ENCODE results near the gene TAOK3.

Gene TAOK3

GRCh38 chr12:118297284-118297683 is 75.4 kb downstream of the TAOK3 start:
- no peak overlapping the region for H3K9ac ChIP-seq (ENCODE audit: low read depth, low read length, poor library complexity, severe bottlenecking)
- peaks cover 84% of the 10 kb centered on the region for H3K79me2 ChIP-seq (ENCODE audit: insufficient read depth, low read length)
- no peaks in the 10 kb centered on the region for H3K27me3 ChIP-seq (ENCODE audit: insufficient read depth, low read length, poor library complexity, severe bottlenecking)
- H3K4me2 ChIP-seq (ENCODE audit: low read depth, low read length, poor library complexity, severe bottlenecking): no peak overlapping the region
- no peaks in the 10 kb centered on the region for H3K9me2 ChIP-seq (replicated peaks; ENCODE audit: low read depth, low read length)
- peaks cover 13% of the 10 kb centered on the region for H4K20me1 ChIP-seq (ENCODE audit: insufficient read depth, low read length, poor library complexity, severe bottlenecking)
- H3F3A ChIP-seq (ENCODE audit: low read depth): no peaks in the 10 kb centered on the region
- no peaks in the 10 kb centered on the region for H3K9me3 ChIP-seq (ENCODE audit: insufficient read depth, low read depth, low read length)
- H3K4me1 ChIP-seq (ENCODE audit: insufficient read depth, low read length, poor library complexity, severe bottlenecking): peaks cover 21% of the 10 kb centered on the region
- no peak overlapping the region for H2AFZ ChIP-seq (ENCODE audit: low read length)
- no peak overlapping the region for H3K4me3 ChIP-seq (ENCODE audit: low read length, poor library complexity, severe bottlenecking)
- TF ChIP-seq, protein P1, sequence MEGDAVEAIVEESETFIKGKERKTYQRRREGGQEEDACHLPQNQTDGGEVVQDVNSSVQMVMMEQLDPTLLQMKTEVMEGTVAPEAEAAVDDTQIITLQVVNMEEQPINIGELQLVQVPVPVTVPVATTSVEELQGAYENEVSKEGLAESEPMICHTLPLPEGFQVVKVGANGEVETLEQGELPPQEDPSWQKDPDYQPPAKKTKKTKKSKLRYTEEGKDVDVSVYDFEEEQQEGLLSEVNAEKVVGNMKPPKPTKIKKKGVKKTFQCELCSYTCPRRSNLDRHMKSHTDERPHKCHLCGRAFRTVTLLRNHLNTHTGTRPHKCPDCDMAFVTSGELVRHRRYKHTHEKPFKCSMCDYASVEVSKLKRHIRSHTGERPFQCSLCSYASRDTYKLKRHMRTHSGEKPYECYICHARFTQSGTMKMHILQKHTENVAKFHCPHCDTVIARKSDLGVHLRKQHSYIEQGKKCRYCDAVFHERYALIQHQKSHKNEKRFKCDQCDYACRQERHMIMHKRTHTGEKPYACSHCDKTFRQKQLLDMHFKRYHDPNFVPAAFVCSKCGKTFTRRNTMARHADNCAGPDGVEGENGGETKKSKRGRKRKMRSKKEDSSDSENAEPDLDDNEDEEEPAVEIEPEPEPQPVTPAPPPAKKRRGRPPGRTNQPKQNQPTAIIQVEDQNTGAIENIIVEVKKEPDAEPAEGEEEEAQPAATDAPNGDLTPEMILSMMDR (conservative IDR thresholded peaks at IDR 0.05; ENCODE audit: low read length): no peak
- TF ChIP-seq EZH2phosphoT487 (IDR thresholded peaks at IDR 0.05; ENCODE audit: borderline replicate concordance): no peak
- H3K36me3 ChIP-seq (ENCODE audit: insufficient read depth, low read length): peaks cover 38% of the 10 kb centered on the region

DNA sequence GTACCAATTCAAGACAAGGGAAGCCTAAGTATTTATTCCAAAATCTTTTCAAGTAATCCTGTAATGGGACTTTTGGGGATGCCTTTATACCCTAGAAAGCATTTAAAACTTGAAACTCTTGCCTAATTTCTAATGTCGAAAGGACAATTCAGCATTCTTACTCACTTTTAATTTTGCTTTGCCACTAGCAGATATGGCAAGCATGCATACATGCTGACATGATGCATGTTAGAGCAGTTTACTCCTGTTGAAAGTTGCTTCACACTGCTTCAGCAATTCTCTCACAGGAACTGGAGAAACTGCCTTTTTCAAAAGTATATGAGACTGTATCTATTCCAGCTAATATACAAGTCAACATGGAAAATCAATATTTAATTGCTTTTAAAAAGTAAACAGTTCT is 79.9 kb downstream of the TAOK3 start:
- no peak overlapping the region for H3K4me2 ChIP-seq (ENCODE audit: low read depth, low read length, poor library complexity, severe bottlenecking)
- H3K79me2 ChIP-seq (ENCODE audit: insufficient read depth, low read length): peaks cover 65% of the 10 kb centered on the region
- no peaks in the 10 kb centered on the region for H3F3A ChIP-seq (ENCODE audit: low read depth)
- no peaks in the 10 kb centered on the region for H3K9me3 ChIP-seq (ENCODE audit: insufficient read depth, low read depth, low read length)
- no peak overlapping the region for H3K4me3 ChIP-seq (ENCODE audit: low read length, poor library complexity, severe bottlenecking)
- no peaks in the 10 kb centered on the region for H3K27me3 ChIP-seq (ENCODE audit: insufficient read depth, low read length, poor library complexity, severe bottlenecking)
- H2AFZ ChIP-seq (ENCODE audit: low read length): no peak overlapping the region
- no peak overlapping the region for H3K9ac ChIP-seq (ENCODE audit: low read depth, low read length, poor library complexity, severe bottlenecking)
- no peak for TF ChIP-seq EZH2phosphoT487 (IDR thresholded peaks at IDR 0.05; ENCODE audit: borderline replicate concordance)
- TF ChIP-seq, protein P1 (conservative IDR thresholded peaks at IDR 0.05; ENCODE audit: low read length): no peak
- peaks cover 6% of the 10 kb centered on the region for H3K4me1 ChIP-seq (ENCODE audit: insufficient read depth, low read length, poor library complexity, severe bottlenecking)
- H4K20me1 ChIP-seq (ENCODE audit: insufficient read depth, low read length, poor library complexity, severe bottlenecking): peaks cover 22% of the 10 kb centered on the region
- H3K9me2 ChIP-seq (replicated peaks; ENCODE audit: low read depth, low read length): no peaks in the 10 kb centered on the region
- H3K36me3 ChIP-seq (ENCODE audit: insufficient read depth, low read length): peaks cover 39% of the 10 kb centered on the region; the same call in 1 of the 2 replicates

- Histone ChIP-seq H3K4me2 (ENCODE audit: low read depth, low read length, poor library complexity, severe bottlenecking) (no peak overlapping the region), H3F3A (ENCODE audit: low read depth) (no peaks in the 10 kb centered on the region), H3K79me2 (ENCODE audit: insufficient read depth, low read length) (peaks cover 64% of the 10 kb centered on the region), H2AFZ (ENCODE audit: low read length) (no peak overlapping the region), H3K4me1 (ENCODE audit: insufficient read depth, low read length, poor library complexity, severe bottlenecking) (peaks cover 6% of the 10 kb centered on the region), H3K4me3 (ENCODE audit: low read length, poor library complexity, severe bottlenecking) (no peak overlapping the region), H4K20me1 (ENCODE audit: insufficient read depth, low read length, poor library complexity, severe bottlenecking) (peaks cover 17% of the 10 kb centered on the region), H3K36me3 (ENCODE audit: insufficient read depth, low read length) (peaks cover 20% of the 10 kb centered on the region; the same call in 1 of the 2 replicates), H3K9me2 (replicated peaks; ENCODE audit: low read depth, low read length) (no peaks in the 10 kb centered on the region), H3K9me3 (ENCODE audit: insufficient read depth, low read depth, low read length) (no peaks in the 10 kb centered on the region), H3K27me3 (ENCODE audit: insufficient read depth, low read length, poor library complexity, severe bottlenecking) (no peaks in the 10 kb centered on the region), H3K9ac (ENCODE audit: low read depth, low read length, poor library complexity, severe bottlenecking) (no peak overlapping the region)
- TF ChIP-seq, protein P1 (conservative IDR thresholded peaks at IDR 0.05; ENCODE audit: low read length): no peak
- no peak for TF ChIP-seq EZH2phosphoT487 (IDR thresholded peaks at IDR 0.05; ENCODE audit: borderline replicate concordance)
Measured at GRCh38 chr12:118290130-118290529, 82.6 kb downstream of the TAOK3 start.

Data from Loucy (cell line).